ENCODE measurements around the gene BUB1.
A peak's percentile ranks its signal among the peaks of the same experiment; 100 is the strongest.

Gene BUB1

GRCh38 chr2:110679337-110679707 lies 1.5 kb upstream of the BUB1 start:
- no peak for TF ChIP-seq CTCF (IDR thresholded peaks at IDR 0.05; ENCODE audit: low read length, missing control alignments)
- peak; percentile 18 for DNase-seq (ENCODE audit: low read depth)
- H3K4me3 ChIP-seq (replicated peaks; ENCODE audit: low read depth, low read length), result peak overlapping the region; percentile 92

- DNase-seq (ENCODE audit: low read depth), result peak; percentile 33
- peak overlapping the region; percentile 92 for H3K4me3 ChIP-seq (replicated peaks; ENCODE audit: low read depth, low read length)
Measured at GRCh38 chr2:110678457-110679336, 834 bp upstream of the BUB1 start.

DNA sequence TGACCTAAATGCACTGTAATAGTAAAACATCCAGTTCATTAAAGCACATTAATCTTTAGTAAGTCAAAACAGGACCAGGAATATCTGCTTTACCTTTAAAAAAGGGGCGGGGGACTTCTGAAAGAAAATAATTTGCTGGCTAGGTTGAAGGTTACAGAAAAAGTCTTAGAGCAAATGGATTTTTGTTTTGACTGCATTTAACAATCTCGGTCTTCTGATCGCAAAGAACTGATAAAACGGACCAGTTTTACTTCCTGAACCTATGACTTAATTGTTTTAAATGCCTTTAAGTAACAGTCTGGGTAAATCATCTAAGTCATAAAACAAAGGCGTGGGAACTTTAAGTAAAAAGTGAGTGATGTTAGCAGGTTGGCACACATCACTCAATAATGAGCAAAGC lies 783 bp downstream of the BUB1 start:
- peak overlapping the region; percentile 92 for H3K4me3 ChIP-seq (replicated peaks; ENCODE audit: low read depth, low read length)
- no peak for TF ChIP-seq CTCF (IDR thresholded peaks at IDR 0.05; ENCODE audit: low read length, missing control alignments)
- no peak for DNase-seq (ENCODE audit: low read depth)

More at GRCh38 chr2:110678457-110679336, 834 bp upstream of the BUB1 start:
- TF ChIP-seq CTCF (IDR thresholded peaks at IDR 0.05; ENCODE audit: low read length, missing control alignments), result no peak

DNA sequence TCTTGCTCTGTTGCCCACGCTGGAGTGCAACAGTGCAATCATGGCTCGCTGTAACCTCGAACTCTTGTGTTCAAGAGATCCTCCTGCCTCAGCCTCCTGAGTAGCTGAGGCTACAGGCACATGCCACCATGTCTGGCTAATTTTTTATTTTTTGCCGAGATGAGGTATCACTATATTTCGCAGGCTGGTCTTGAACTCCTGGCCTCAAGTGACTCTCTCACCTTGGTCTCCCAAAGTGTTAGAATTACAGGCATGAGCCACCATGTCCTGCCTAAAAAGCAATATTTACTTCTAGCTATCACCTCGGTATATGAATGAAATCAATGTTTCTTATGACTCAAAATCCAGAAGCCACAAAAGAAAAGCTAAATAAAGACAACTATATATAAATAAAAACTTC lies 2.2 kb downstream of the BUB1 start:
- TF ChIP-seq CTCF (IDR thresholded peaks at IDR 0.05; ENCODE audit: low read length, missing control alignments), result no peak
- no peak for DNase-seq (ENCODE audit: low read depth)
- H3K4me3 ChIP-seq (replicated peaks; ENCODE audit: low read depth, low read length), result no peak overlapping the region

DNA sequence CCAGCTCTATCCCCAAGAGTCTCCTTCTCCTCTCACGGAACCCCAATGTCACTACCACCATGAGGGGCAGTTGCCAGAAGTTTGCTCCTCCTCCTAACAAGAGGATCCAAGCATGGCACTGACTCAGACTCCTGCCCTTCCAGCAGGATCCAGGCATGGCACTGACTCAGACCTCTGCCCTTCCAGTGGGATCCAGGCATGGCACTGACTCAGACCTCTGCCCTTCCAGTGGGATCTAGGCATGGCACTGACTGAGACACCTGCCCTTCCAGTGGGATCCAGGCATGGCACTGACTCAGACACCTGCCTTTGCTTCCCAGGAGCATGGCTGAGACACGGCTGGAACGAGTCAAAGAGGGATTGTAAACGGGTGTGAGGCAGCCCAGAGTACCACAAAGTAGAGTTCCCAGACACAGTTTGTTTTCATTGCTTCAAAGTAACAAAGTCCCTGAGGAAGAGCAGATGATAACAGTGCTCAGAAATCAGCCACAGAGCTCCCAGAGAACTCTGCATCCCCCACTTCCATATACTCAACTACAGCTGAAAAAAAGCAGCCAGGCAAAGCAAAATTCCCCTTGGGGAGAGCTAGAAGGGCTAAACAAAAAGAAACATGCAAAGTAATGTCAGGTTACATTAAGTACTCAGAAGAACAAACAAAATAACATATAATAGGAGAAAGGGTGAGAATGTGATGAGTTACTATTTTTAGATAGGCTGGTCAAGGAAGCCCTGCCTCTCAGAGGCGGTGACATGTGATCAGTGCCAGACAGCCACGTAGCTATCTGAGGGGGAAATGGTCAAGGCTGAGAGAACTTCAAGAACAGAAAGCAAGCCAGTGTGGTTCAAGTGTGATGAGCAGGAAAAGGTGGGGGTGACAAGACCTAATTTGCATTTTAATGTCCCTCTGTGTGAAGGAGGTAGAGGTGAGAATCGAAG lies 3.0 kb downstream of the BUB1 start:
- peak overlapping the region; percentile 34 for H3K4me3 ChIP-seq (replicated peaks; ENCODE audit: low read depth, low read length)
- no peak for TF ChIP-seq CTCF (IDR thresholded peaks at IDR 0.05; ENCODE audit: low read length, missing control alignments)
- peak; percentile 63 for DNase-seq (ENCODE audit: low read depth)

DNA sequence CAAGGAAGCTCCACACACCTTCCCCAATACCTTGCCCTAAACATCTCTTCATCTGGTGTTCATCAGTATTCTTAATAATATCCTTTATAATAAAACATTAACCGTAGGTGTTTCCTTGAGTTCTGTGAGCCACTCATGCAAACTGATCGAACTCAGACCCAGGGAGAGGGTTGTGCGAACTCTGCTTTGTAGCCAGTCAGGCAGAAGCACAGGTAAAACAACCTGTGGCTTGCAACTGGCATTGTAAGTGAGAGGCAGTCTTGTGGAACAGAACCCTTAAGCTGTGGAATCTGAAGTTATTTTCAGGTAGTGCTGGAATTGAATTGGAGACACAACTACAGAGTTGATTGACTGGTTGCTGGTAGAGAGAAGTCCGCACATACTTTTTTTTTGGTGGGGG lies 4.7 kb downstream of the BUB1 start:
- no peak for DNase-seq (ENCODE audit: low read depth)
- no peak overlapping the region for H3K4me3 ChIP-seq (replicated peaks; ENCODE audit: low read depth, low read length)
- TF ChIP-seq CTCF (IDR thresholded peaks at IDR 0.05; ENCODE audit: low read length, missing control alignments), result no peak

All from fibroblast of pulmonary artery (primary cell).